WERI-Rb-1 (cell line): ENCODE results near the gene GFOD1.
"Not testable (repeated sequence)": the region's sequence is repeated elsewhere in the genome, so short reads cannot be mapped to it uniquely, and the experiment has no call there.

Source experiments
- DNase-seq: peaks from one replicate; pipeline ENCODE4 v3.0.0-alpha.2; 2020
- H3K27ac ChIP-seq: fragments of 250-450 bp; sonication (Bioruptor Pico); 2 replicates; pipeline ENCODE4 v1.5.1; 2020; ENCODE audit warnings: mild to moderate bottlenecking, moderate library complexity
- H3K27me3 ChIP-seq: fragments of 250-450 bp; sonication (Bioruptor Pico); 2 replicates; pipeline ENCODE4 v1.5.1; 2021; ENCODE audit warnings: mild to moderate bottlenecking, low read depth, moderate library complexity; ENCODE audit not compliant: insufficient read depth, severe bottlenecking
- H3K36me3 ChIP-seq: fragments of 250-450 bp; sonication (Bioruptor Pico); 2 replicates; pipeline ENCODE4 v1.5.1; 2020; ENCODE audit warnings: mild to moderate bottlenecking, moderate library complexity
- H3K4me3 ChIP-seq: 2 replicates; pipeline ENCODE4 v1.5.1; 2011; ENCODE audit warnings: low read depth, mild to moderate bottlenecking, control low read depth, low read length
- H3K9me3 ChIP-seq: fragments of 250-450 bp; sonication (Bioruptor Pico); 2 replicates; pipeline ENCODE4 v1.5.1; 2021; ENCODE audit warnings: mild to moderate bottlenecking, moderate library complexity; ENCODE audit not compliant: severe bottlenecking
- TF ChIP-seq, protein P1 (sequence below): IDR thresholded peaks from 2 replicates; pipeline ENCODE4 v1.5.1; 2011; ENCODE audit warnings: low read depth, mild to moderate bottlenecking, control low read depth, inconsistent platforms, low read length

The GFOD1 gene

DNA sequence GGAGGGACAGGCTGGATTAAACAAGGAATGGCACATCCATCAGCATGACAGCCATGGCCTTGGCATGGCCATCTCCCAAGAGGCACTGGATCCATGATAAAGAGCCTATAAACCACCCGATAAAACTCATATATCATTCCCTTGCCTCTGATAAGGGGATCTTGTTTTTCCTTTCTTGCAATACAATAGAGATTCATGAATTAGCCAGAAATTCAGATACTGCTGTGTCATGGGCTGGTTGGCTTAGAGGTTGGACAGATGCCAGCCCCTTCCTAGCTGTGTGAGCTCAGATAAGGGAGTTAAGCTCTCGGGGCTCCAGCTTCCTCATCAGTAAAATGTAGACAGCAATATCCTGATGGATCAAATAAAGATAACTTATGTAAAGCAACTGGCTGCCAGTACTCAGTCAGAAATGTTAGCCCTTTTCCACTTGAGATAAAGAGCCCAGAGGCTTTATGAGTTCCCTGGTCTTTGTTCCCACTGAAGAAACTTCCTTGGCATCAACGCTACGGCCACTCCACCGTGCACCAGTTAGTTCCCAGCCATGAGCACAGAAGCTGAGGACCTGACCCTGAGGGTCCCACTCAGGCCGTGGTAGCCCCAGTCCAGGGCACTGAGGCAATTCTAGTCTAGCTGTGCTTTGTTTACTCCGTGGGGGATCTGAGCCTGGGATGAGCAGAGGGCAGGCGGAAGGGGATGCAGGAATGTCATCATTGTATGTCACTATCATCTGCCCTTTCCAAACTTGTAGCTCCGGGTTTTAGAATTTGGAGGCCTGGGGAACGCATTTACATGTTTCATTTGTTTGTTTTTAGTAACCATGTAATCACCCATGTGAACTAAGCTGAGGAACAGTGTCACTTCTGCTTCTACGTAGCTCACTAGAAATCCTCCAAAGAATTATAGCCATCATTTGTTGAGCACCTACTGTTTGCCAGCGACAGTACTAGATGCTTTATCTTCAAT lies 91.8 kb downstream of the GFOD1 start:
- peak; percentile 90 for DNase-seq
- Histone ChIP-seq H3K27me3 (no peaks in the 10 kb centered on the region), H3K4me3 (no peak overlapping the region), H3K36me3 (no peaks in the 10 kb centered on the region), H3K27ac (peak overlapping the region; percentile 76), H3K9me3 (no peaks in the 10 kb centered on the region)
- TF ChIP-seq, protein P1, sequence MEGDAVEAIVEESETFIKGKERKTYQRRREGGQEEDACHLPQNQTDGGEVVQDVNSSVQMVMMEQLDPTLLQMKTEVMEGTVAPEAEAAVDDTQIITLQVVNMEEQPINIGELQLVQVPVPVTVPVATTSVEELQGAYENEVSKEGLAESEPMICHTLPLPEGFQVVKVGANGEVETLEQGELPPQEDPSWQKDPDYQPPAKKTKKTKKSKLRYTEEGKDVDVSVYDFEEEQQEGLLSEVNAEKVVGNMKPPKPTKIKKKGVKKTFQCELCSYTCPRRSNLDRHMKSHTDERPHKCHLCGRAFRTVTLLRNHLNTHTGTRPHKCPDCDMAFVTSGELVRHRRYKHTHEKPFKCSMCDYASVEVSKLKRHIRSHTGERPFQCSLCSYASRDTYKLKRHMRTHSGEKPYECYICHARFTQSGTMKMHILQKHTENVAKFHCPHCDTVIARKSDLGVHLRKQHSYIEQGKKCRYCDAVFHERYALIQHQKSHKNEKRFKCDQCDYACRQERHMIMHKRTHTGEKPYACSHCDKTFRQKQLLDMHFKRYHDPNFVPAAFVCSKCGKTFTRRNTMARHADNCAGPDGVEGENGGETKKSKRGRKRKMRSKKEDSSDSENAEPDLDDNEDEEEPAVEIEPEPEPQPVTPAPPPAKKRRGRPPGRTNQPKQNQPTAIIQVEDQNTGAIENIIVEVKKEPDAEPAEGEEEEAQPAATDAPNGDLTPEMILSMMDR = no peak

DNA sequence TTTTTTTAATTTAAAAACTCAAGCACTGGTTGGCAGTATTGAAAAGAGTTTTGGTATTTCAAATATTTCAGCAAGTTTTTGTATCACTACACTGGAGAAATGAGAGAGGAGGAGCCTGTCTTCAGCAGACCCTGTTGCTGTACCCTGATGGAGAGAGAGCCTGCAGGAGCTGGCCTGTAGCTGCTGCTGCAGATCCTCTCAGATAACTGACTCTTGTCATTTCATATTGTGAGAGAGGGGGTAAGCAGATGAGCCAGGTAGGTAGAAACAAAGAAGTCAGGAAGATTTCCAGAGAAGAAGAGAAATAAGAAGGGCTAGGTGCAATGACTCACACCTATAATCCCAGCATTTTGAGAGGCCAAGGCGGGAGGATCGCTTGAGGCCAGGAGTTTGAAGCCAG lies 94.9 kb downstream of the GFOD1 start:
- no peaks in the 10 kb centered on the region for H3K9me3 ChIP-seq
- no peaks in the 10 kb centered on the region for H3K36me3 ChIP-seq
- no peak overlapping the region for H3K27ac ChIP-seq
- H3K4me3 ChIP-seq = no peak overlapping the region
- no peaks in the 10 kb centered on the region for H3K27me3 ChIP-seq
- DNase-seq = no peak
- TF ChIP-seq, protein P1 = no peak

DNA sequence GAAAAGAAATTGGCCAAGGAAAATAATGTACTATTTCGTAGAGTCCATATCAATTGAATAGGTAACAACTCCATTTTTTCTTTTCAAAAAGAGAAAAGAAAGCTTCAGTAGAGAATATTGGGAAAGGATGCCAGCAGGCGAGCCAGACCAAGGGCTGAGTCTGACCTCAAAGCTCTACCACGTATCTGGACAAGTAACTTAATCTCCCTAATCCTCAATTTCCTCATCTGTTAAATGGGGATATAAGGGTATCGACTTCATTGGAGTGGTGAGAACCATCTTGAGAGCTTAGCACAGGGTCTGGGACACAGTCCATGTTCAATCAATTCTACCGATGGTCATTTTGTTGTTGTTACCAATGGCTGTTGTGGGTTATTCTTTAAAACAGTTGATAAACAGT lies 95.9 kb downstream of the GFOD1 start:
- Histone ChIP-seq H3K9me3 (no peaks in the 10 kb centered on the region), H3K36me3 (no peaks in the 10 kb centered on the region), H3K4me3 (no peak overlapping the region), H3K27me3 (no peaks in the 10 kb centered on the region), H3K27ac (no peak overlapping the region)
- TF ChIP-seq, protein P1 = no peak
- DNase-seq = no peak

DNA sequence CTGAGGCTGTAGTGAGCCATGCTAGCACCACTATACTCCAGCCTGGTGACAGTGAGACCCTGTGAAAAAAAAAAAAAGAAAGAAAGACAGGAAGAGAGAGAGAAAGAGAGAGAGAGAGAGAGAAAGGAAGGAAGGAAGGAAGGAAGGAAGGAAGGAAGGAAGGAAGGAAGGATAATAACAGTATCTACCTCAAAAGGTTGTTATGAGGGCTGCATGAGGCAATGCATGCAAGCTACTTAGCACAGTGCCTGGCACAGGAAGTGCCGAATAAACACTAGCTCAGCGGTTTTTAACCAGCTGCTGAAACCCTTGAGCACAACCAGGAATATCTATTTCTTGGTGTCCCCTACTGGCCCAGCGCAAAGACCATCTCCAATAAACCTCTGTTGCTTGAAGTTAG lies 96.7 kb downstream of the GFOD1 start:
- no peaks in the 10 kb centered on the region for H3K27me3 ChIP-seq
- no peak overlapping the region for H3K27ac ChIP-seq
- TF ChIP-seq, protein P1 = no peak
- no peak for DNase-seq
- no peaks in the 10 kb centered on the region for H3K9me3 ChIP-seq
- H3K36me3 ChIP-seq = no peaks in the 10 kb centered on the region
- H3K4me3 ChIP-seq = no peak overlapping the region

DNA sequence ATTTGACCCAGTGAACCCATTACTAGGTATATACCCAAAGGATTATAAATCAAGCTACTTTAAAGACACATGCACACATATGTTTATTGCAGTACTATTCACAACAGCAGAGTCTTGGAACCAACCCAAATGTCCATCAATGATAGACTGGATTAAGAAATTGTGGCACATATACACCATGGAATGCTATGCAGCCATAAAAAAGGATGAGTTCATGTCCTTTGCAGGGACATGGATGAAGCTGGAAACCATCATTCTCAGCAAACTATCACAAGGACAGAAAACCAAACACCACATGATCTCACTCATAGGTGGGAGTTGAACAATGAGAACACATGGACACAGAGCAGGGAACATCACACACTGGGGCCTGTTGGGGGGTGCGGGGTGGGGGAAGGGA lies 98.2 kb downstream of the GFOD1 start:
- H3K4me3 ChIP-seq, H3K9me3 ChIP-seq, H3K27ac ChIP-seq, H3K27me3 ChIP-seq, H3K36me3 ChIP-seq, DNase-seq: not testable (repeated sequence)

DNA sequence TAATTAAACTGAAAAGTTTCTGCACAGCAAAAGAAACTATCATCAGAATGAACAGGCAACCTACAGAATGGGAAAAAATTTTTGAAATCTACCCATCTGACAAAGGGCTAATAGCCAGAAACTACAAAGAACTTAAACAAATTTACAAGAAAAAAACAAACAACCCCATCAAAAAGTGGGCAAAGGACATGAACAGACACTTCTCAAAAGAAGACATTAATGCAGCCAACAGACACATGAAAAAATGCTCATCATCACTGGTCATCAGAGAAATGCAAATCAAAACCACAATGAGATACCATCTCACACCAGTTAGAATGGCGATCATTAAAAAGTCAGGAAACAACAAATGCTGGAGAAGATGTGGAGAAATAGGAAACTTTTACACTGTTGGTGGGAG lies 98.6 kb downstream of the GFOD1 start:
- H3K4me3 ChIP-seq, H3K36me3 ChIP-seq, H3K9me3 ChIP-seq, H3K27me3 ChIP-seq, DNase-seq, H3K27ac ChIP-seq: not testable (repeated sequence)

DNA sequence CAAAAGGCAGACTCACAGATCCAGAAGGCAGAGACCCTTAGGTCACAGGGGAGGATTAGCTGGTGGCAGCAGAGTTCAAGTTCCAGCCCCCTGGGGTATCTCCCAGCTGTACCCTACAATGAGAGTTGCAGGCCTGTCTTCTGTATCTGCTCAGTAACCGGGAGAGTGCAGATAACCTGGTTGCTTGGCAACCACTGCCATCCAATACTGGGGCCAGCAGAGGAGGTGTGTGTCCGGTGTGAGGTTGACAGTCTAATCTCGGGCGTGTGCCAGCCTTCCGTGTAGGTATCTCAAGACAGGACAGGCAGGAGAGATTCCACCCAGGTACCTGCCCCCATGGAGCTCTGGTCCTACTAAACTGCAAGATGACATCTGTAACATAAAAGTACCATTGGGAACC lies 102.4 kb downstream of the GFOD1 start:
- Histone ChIP-seq H3K4me3 (no peak overlapping the region), H3K36me3 (no peaks in the 10 kb centered on the region), H3K27ac (no peak overlapping the region), H3K9me3 (no peaks in the 10 kb centered on the region), H3K27me3 (no peaks in the 10 kb centered on the region)
- TF ChIP-seq, protein P1 = no peak
- DNase-seq = no peak
